ENCODE results near the gene SETD7.

SETD7 gene

DNA sequence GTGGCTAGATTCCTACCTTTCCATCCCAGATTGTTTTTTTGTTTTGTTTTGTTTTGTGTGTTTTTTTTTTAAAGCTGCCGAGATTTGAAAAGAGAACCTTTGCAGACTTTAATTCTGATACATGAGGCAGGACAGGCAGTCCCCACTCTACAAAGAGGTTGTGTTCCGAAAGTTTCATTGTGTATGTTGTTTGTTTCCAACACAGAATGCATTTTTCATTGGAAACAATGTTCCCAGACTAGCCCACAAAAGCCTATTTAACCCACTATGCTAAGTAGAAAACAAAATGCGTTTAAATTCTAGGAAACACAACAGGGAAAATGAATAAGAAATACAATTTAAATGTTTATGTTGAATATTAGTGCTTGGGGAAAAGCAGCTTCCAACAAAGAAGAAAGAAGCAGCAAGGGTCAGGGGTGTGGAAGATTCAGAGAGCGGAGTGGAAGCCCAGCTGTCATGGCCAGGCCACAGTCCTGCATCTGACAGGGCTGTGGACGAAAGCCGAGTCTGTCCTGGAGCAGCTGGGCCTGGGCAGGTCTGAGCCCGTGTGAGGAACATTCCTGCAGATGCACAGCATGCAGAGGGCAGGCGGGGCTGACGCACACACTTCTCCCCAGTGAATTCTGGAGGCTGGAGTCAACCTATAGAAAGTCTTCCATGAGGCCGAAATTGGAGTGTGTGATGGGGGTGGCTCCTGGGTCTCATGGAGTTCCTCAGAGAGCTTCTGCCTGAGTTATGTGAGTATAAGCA is 12.4 kb upstream of the SETD7 start:
- DNase-seq, result no peak

GRCh38 chr4:139567159-139567870 is 11.3 kb upstream of the SETD7 start:
- DNase-seq, result peak; percentile 37

DNA sequence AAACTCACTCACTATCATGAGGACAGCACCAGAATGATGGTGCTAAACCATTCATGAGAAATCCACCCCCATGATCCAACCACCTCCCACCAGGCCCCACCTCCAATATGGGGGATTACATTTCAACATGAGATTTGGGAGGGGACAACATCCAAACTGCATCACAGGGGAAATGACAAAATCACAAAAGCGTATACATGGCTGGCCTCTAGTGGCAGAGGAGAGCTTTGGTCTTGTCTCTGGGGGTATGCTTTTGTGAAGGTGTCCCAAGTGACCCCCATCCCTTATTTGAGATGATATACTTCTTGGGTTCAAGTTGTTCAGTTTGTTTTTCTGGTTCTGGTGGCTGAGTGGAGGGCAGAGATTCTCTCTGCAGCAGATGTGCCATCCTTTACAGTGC is 8.5 kb upstream of the SETD7 start:
- peak; percentile 21 for DNase-seq

DNA sequence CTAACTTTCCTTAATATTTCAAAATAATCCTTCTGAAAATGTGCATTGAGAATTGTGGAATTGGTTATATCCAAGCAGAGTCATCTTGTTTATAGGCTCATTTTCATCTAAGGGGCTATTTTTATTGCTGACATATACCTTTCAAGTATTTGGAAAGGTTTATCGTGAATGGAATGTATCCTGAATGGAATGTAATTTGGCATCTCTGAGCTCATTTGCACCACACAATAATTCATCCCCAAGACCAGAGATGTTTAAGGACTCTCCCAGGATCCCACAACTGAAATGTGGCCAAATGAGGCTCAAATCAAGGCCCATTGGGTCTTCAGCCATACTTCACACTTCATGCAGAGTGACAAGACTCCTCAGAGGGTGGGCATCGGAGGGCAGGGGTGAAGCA is 7.5 kb upstream of the SETD7 start:
- no peak for DNase-seq

GRCh38 chr4:139562839-139563238 is 6.8 kb upstream of the SETD7 start:
- DNase-seq, result no peak

DNA sequence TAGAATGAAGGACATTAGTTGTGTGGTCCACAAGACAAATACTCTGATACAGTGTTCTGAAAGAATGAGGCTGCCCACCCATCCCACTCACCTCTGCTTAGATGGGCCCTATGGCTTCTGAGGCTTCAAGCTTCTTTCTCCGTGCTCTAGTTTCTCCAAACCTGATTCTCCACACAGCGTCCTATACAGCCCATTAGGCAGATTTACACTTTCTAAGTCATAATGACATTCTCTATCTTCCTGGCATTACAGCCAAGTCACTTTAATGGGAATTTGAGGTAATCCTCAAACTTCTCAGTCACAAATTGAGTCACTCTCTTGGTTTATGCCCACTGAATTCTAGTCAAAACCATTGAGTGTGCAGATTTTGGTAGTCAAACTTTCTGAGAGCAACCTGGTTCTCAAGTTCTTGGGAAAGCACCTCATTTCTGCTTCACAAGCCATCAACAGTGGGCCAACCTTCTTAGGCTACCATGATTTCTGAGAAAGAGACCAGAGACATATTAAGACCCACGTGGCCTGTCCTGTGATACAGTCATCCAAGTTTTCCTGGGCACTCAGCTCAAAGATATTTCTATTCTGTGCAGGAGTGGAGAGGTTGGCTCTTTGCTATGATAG is 6.2 kb upstream of the SETD7 start:
- DNase-seq, result no peak

DNA sequence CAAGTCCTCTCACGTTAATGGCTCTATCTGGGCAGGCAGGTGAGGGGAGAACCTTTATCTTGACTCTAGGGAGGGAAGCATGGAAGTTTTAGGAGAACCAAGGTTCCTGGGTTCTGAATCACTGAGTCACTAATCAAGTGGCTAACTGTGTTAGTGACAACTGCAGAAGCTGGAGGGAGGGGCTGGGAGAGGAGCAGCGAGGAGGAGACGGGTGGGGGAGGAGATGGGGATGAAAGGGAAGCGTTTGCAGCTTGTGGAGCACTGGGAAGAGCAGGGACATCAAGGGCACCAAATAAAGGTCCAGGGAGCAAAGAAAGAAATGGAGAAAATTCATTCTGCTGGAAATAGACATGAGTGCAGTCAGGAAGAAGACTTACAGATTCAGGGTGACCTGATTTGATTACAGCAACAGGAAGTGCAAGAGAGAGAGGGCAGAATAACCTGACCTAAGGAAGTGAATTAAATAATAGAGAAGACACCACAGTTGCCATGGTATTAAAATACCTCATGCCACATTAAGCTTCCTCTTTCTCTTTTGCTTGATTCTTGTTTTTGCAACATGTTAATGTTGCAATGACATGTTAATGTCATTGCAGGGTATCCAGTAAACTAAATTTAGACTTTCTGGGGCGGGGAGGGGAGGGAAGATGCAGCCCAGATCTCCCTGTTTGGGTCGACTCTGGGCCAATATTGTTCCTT is 4.5 kb upstream of the SETD7 start:
- DNase-seq, result peak; percentile 89

DNA sequence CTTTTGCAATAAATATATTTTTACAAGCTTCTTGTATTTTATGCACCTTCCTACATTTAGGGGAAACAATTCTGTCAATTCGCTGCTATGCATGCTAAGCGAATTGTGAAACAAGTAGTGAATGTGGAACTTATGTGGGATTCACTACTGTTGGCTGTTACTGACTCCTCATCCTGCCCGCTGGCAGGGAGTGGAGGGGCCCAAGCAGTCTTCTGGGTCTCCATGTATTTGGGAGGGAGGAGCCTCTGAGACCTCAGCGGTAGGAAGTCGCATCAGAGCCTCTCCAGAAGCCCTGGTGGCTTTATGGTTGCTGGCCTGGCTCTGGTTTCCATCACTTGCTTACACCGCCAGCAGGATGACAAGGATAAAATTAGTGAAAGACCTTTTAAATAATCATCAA is 3.7 kb upstream of the SETD7 start:
- peak; percentile 45 for DNase-seq

DNA sequence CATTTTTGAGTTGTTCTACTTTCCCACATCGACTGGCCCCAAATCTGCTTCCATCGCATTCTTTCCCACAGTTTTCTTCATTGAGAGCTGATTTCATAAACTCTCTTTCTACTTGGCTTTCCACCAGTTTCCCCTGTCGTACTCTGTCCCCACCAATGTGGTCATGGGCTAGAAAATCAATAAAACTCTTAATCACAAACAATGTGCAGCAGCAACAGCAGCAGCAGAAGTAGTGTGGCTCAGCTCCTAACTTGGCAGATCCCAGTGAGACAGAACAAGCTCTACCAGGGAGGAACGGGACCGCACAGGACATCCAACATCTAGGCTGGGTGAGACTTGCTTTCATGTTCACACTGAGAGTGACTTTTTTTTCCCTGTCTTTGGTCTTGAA is 3.1 kb upstream of the SETD7 start:
- DNase-seq, result peak; percentile 45

GRCh38 chr4:139558235-139559088 is 2.4 kb upstream of the SETD7 start:
- DNase-seq, result peak; percentile 65

- DNase-seq, result peak; percentile 72
Observed at GRCh38 chr4:139557556-139558110, 1.6 kb upstream of the SETD7 start.

DNA sequence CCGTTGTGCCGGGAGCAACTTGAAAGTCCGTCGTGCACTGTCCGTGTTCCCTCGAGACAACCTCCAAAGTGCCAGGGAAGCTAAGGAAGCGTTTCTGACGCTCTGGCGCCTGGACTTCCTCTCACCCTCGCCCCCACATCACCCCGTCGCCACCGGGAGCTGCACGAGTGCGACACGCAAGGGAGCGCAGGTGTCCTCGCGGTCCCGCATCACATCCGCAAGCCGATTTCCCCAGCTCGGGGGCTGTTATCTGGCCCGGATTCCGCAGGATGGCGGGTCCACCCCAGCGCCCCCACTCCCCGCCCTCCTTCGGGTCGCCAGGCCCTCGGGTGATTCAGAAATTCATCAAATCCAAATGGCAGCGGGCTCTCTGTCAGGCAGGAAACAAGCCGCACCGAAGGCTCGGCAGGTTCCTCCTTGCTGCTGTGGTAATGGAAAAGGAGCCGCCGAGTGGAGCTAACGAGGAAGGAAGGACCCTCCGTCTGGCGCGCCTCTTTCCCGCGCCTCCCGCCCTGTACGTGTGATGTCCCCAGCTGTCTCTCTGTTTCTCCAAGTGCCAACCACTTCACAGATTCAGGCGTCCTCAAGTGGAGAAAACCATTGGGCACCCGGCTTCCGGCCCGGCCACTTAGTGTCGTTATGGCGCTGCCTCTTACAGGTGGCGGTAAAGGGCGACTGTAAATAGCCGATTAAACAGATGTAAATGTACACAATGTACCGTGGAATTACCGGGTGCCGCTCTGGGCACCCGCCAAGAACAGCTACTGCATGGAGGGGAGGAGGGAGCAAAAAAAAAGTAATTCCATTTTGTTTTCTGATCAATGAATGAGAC is 921 bp upstream of the SETD7 start:
- peak; percentile 89 for DNase-seq

DNA sequence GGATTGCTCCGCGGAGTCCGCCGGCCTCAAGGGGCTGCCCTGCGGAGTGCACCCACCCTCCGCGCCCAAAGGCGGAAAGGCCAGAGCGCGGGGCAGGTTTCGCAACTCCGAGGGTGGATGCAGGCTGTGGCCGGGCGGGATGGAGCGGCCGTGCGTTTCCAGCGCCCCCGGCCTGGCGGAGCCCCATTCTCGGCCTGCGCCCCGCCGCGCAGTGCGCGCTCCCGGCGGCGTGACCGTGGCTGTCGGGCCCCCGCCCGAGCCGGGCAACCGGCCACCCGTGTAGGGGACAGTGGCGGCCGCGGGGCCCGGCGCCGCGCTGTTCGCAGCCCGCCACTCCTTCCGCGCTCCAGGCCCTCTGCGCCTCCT is 331 bp downstream of the SETD7 start:
- DNase-seq, result no peak

GRCh38 chr4:139554893-139555704 is 920 bp downstream of the SETD7 start:
- DNase-seq, result peak; percentile 97

- DNase-seq, result no peak
Observed at GRCh38 chr4:139554642-139554892, 1.5 kb downstream of the SETD7 start.

DNA sequence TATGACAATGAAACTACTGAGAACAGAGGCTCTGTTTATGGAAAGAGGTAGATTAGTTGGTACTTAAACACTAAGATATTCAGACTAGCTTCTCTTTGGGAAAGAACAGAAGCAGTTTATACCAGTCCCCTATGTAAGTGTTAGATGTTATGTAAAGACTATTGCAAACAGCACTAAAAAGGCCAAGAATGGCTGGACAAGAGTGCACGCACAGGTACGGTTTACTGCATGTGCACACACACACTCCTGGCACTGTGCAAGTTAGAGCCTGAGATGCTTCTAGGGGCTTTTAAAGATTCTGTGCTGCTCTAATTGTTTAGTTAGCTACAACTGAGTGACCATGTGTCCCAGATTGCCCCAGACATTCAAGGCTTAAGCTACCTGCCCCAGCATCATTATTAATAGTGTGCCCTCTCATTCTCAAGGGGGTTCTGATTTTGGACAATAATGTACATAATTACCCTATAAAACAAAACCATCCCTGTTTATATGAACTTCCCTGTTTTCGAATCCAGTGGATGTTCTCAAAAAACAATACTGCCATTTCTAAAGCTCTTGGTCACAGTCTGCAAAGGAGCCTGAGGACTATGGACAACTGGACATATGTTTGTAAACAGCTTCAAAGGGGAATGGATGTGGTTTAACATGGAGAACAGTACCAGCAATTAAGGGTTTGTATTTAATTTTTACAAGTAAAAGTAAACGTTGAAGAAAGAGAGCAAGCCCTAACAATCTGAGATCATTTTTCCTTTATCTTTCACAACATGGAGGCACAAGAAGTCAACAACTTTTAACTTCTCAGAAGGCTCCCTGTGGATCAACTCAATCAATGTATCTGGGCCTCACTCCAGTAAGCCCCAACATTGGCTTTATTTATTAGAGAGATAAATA is 2.0 kb downstream of the SETD7 start:
- DNase-seq, result peak; percentile 65

DNA sequence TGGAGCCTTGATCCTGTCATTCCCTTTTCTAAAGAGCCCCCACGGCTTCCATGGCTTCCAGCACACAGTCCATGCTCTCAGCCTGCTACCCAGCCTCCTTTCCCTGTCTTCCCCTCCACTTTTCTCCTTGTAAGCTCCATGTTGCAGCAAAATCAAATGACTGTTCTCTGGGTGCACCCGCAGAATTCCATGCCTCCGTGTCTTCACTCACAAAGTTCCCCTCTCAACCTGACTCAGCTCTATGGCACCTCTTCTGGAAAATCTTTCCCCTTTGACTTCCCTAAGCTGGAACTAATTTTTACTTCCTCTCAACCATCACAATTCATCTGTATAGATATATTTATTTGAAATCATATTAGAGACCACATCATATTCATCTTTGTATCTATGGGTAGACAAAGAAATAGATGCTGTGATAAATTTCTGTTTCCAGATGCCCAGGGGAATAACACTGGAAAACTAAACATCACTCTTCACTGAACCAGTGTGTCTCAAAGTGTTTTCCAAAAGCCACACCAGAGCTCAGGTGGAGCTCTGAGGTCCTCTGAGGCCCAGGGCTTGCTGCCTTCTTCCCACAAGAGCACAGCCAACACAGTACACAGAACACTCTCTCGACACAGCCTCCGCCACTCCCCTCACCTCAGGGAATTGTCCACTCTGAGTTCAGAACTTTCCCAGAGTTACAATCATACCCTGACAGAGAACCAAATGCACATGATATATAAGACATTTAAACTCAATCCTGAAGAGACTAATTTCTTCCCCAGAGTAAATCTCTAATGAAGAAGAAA is 3.3 kb downstream of the SETD7 start:
- no peak for DNase-seq

DNA sequence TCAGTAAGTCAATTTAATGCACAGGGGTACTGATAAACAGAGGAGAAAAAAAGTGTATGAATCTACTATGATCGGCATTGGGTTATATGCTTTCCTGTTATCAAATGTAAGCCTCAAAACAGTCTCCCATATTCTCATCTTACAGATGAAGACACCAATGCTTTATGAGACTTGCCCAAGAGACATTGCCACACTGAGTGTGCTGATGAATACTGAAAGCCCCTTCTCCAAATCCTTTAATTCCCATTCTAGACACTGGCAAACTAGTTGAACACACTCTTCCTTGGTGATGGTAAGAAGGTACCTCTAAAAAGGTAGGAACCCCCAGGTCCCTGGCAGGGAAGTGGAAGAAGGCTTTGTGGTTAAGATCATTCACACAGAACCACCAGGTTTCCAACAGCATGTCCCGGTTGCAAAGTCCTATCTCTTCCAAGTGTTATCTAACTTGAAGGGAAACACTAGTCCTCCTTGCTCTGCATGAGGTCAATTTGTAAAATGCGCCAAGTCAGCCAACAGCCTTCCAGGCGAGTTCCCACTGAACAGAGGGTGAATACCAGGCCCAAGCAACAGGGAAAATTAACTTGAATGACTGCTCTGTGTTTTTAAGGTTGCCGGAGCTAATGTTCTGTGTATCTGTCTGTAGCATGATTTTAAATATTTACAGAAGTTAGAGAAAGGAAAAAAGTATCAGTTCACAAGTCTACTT is 5.1 kb downstream of the SETD7 start:
- DNase-seq, result peak; percentile 56
